ENCODE data around the gene VEGFB.

VEGFB gene

GRCh38 chr11:64263021-64263946 is 28.9 kb downstream of the VEGFB start:
- DNase-seq, result no peak

- no peak for DNase-seq
Observed at GRCh38 chr11:64263947-64264317, 29.5 kb downstream of the VEGFB start.

GRCh38 chr11:64264371-64264852 is 30.0 kb downstream of the VEGFB start:
- DNase-seq, result no peak

GRCh38 chr11:64265176-64266160 is 31.1 kb downstream of the VEGFB start:
- DNase-seq, result no peak

- DNase-seq, result no peak
Observed at GRCh38 chr11:64266339-64266738, 32.0 kb downstream of the VEGFB start.

GRCh38 chr11:64267207-64267945 is 33.0 kb downstream of the VEGFB start:
- no peak for DNase-seq

- DNase-seq, result peak; percentile 72
Observed at GRCh38 chr11:64268025-64268892, 33.9 kb downstream of the VEGFB start.

GRCh38 chr11:64268893-64269539 is 34.6 kb downstream of the VEGFB start:
- DNase-seq, result peak; percentile 51

- DNase-seq, result peak; percentile 100
Observed at GRCh38 chr11:64269540-64270220, 35.3 kb downstream of the VEGFB start.

GRCh38 chr11:64275031-64275800 is 40.8 kb downstream of the VEGFB start:
- no peak for DNase-seq

GRCh38 chr11:64275841-64276240 is 41.5 kb downstream of the VEGFB start:
- DNase-seq, result no peak

GRCh38 chr11:64276653-64277431 is 42.5 kb downstream of the VEGFB start:
- peak; percentile 73 for DNase-seq

GRCh38 chr11:64278576-64279190 is 44.3 kb downstream of the VEGFB start:
- DNase-seq, result no peak

GRCh38 chr11:64281957-64282770 is 47.8 kb downstream of the VEGFB start:
- DNase-seq, result no peak

GRCh38 chr11:64283092-64283491 is 48.7 kb downstream of the VEGFB start:
- no peak for DNase-seq

GRCh38 chr11:64284048-64284961 is 49.9 kb downstream of the VEGFB start, which contains the start of gene BAD:
Gene BAD, minus strand, starts transcription at chr11:64284665. Its CDS starts 297 bp downstream, at chr11:64284368.
- DNase-seq, result peak; percentile 94

Data from hematopoietic multipotent progenitor cell treated with erythropoietin and hydrocortisone succinate and interleukin-3 and kit ligand, for 8 days (in vitro differentiated cells).